GM11168 (cell line): Measurements from ENCODE around the gene VSIG10.

Experiments
- in situ Hi-C: fragments of 300-500 bp; cut with MboI; formaldehyde crosslinking; loops from one replicate; pipeline ENCODE4 v1.12.0; 2022; ENCODE audit warnings: low sequenced_read_pairs; ENCODE audit not compliant: unreplicated experiment

VSIG10 gene

GRCh38 chr12:118061873-118062843, 41.7 kb downstream of the VSIG10 start:
- in situ Hi-C loops, result no loop called here

- in situ Hi-C loops, result no loop called here
Measured at GRCh38 chr12:118061011-118061872, 42.6 kb downstream of the VSIG10 start, which contains the start of gene WSB2. Gene WSB2, minus strand, starts transcription at chr12:118061179. Its CDS starts 131 bp downstream, at chr12:118061048.

- in situ Hi-C loops, result no loop called here
Measured at GRCh38 chr12:118060301-118061010, 43.4 kb downstream of the VSIG10 start.

GRCh38 chr12:118059341-118060191, 44.2 kb downstream of the VSIG10 start:
- in situ Hi-C loops, result no loop called here

- in situ Hi-C loops, result no loop called here
Measured at GRCh38 chr12:118058881-118059280, 44.9 kb downstream of the VSIG10 start.

GRCh38 chr12:118058227-118058626, 45.6 kb downstream of the VSIG10 start:
- in situ Hi-C loops, result no loop called here

- in situ Hi-C loops, result no loop called here
Measured at GRCh38 chr12:118055865-118056773, 47.7 kb downstream of the VSIG10 start.

- in situ Hi-C loops, result no loop called here
Measured at GRCh38 chr12:118055144-118055557, 48.7 kb downstream of the VSIG10 start.

- in situ Hi-C loops, result no loop called here
Measured at GRCh38 chr12:118053071-118053985, 50.5 kb downstream of the VSIG10 start.

- in situ Hi-C loops, result no loop called here
Measured at GRCh38 chr12:118052324-118053070, 51.3 kb downstream of the VSIG10 start.

GRCh38 chr12:118050972-118051910, 52.6 kb downstream of the VSIG10 start:
- in situ Hi-C loops, result no loop called here

- in situ Hi-C loops, result no loop called here
Measured at GRCh38 chr12:118046430-118046829, 57.4 kb downstream of the VSIG10 start.

- in situ Hi-C loops, result no loop called here
Measured at GRCh38 chr12:118044577-118044976, 59.2 kb downstream of the VSIG10 start.

GRCh38 chr12:118044075-118044474, 59.7 kb downstream of the VSIG10 start:
- in situ Hi-C loops, result no loop called here

- in situ Hi-C loops, result no loop called here
Measured at GRCh38 chr12:118042091-118042490, 61.7 kb downstream of the VSIG10 start.

GRCh38 chr12:118038137-118038536, 65.7 kb downstream of the VSIG10 start:
- in situ Hi-C loops, result no loop called here
